Activated CD8-positive, alpha-beta memory T cell treated with anti-CD3 and anti-CD28 coated beads, Interleukin-2, amount 50 U/mL, for 24 hours (primary cell): ENCODE results near the gene SLC35C1.
"Not testable (repeated sequence)": the region's sequence is repeated elsewhere in the genome, so short reads cannot be mapped to it uniquely, and the experiment has no call there.

Source experiments
- DNase-seq: peaks from one replicate; pipeline ENCODE4 v3.0.0-alpha.2; 2020; ENCODE audit errors: extremely low read depth

SLC35C1 gene

GRCh38 chr11:45788887-45789286 is 16.1 kb upstream of the SLC35C1 start:
- no peak for DNase-seq

- DNase-seq, result no peak
Observed at GRCh38 chr11:45791524-45791923, 13.4 kb upstream of the SLC35C1 start.

- DNase-seq, result no peak
Observed at GRCh38 chr11:45794169-45794568, 10.8 kb upstream of the SLC35C1 start.

- no peak for DNase-seq
Observed at GRCh38 chr11:45795379-45795778, 9.6 kb upstream of the SLC35C1 start.

GRCh38 chr11:45796461-45796861 is 8.5 kb upstream of the SLC35C1 start:
- no peak for DNase-seq

GRCh38 chr11:45798793-45799441 is 6.0 kb upstream of the SLC35C1 start:
- no peak for DNase-seq

- DNase-seq, result no peak
Observed at GRCh38 chr11:45799562-45799961, 5.4 kb upstream of the SLC35C1 start.

- no peak for DNase-seq
Observed at GRCh38 chr11:45800261-45800660, 4.7 kb upstream of the SLC35C1 start.

- no peak for DNase-seq
Observed at GRCh38 chr11:45801723-45802315, 3.1 kb upstream of the SLC35C1 start.

GRCh38 chr11:45802531-45803317 is 2.2 kb upstream of the SLC35C1 start:
- DNase-seq, result no peak

- DNase-seq, result no peak
Observed at GRCh38 chr11:45803971-45804760, 783 bp upstream of the SLC35C1 start.

- DNase-seq, result no peak
Observed at GRCh38 chr11:45805305-45806071, 539 bp downstream of the SLC35C1 start.

GRCh38 chr11:45806072-45806933 is 1.4 kb downstream of the SLC35C1 start:
- DNase-seq, result no peak

GRCh38 chr11:45806937-45807791 is 2.2 kb downstream of the SLC35C1 start:
- no peak for DNase-seq

- DNase-seq, result no peak
Observed at GRCh38 chr11:45807792-45808238, 2.9 kb downstream of the SLC35C1 start.

GRCh38 chr11:45808427-45808826 is 3.5 kb downstream of the SLC35C1 start:
- DNase-seq, result not testable (repeated sequence)

GRCh38 chr11:45809456-45810395 is 4.8 kb downstream of the SLC35C1 start:
- no peak for DNase-seq

- no peak for DNase-seq
Observed at GRCh38 chr11:45810431-45811108, 5.6 kb downstream of the SLC35C1 start.
